H1 (cell line): ENCODE measurements around the gene ARID5B. TPM values are rescaled to one million over a fixed set of nuclear protein-coding genes. Genes with fewer than 3 reads are reported as not detected.

Source experiments
- CBX8 ChIP-seq: fragments of 300-800, 300-1000 bp; sonication (generic); IDR thresholded peaks from 2 replicates; pipeline ENCODE4 v1.7.1; 2016; ENCODE audit warnings: low read depth, low read length, borderline replicate concordance
- CHD7 ChIP-seq: fragments of 300-600 bp; sonication (generic); IDR thresholded peaks from 2 replicates; pipeline ENCODE4 v1.7.1; 2012; ENCODE audit warnings: low read length, moderate library complexity, mild to moderate bottlenecking, inconsistent platforms; ENCODE audit not compliant: insufficient replicate concordance
- CTCF ChIP-seq, 3 experiments: IDR thresholded peaks; 1 replicate in 2 of 3; 2 replicates in 1 of 3; pipeline versions ENCODE4 v1.5.1 to v1.6.1; 2011; ENCODE audit warnings: low read length in 3 of 3, mild to moderate bottlenecking in 3 of 3, inconsistent platforms in 2 of 3, low read depth in 1 of 3, moderate library complexity in 1 of 3; ENCODE audit not compliant: insufficient read depth in 1 of 3; ENCODE audit errors: control extremely low read depth in 1 of 3
- HDAC6 ChIP-seq: IDR thresholded peaks from one replicate; pipeline ENCODE4 v1.7.1; 2012; ENCODE audit warnings: low read depth, mild to moderate bottlenecking, inconsistent platforms, low read length, moderate library complexity
- SIRT6 ChIP-seq: IDR thresholded peaks from one replicate; pipeline ENCODE4 v1.7.1; 2012; ENCODE audit warnings: low read length, inconsistent platforms
- SUZ12 ChIP-seq: fragments of 200-600 bp; sonication (generic); IDR thresholded peaks from 2 replicates; pipeline ENCODE4 v1.6.1; 2012; ENCODE audit warnings: mild to moderate bottlenecking, inconsistent platforms, low read length, moderate library complexity, mixed read lengths
- ZNF274 ChIP-seq: IDR thresholded peaks from 2 replicates; pipeline ENCODE4 v1.7.0; 2012; ENCODE audit warnings: low read length, borderline replicate concordance; ENCODE audit errors: extremely low read depth
- polyA plus RNA-seq, 7 experiments: library from polyadenylated mRNA; depleted of rRNA in 3 of 7; stranded (reverse) in 5 of 7; unstranded in 2 of 7; fragments of >200 nt in 5 of 7; fragments of 200-250 nt in 2 of 7; gene quantifications; 1 replicate in 5 of 7; 2 replicates in 1 of 7; 4 replicates in 1 of 7; pipeline versions ENCODE4 v1.2.1 to v1.2.3, GENCODE V29; 2011 to 2013; ENCODE audit warnings: missing spikeins in 2 of 7, mixed read lengths in 2 of 7
- total RNA-seq: library from RNA; stranded (reverse); fragmentation: NEBNext Ultra II Directional; extraction: Animal tissue kit (Norgen Biotek cat#: 25700); gene quantifications from 2 replicates; pipeline ENCODE4 v1.2.1, GENCODE V29; 2021
- TF ChIP-seq, protein P1 (sequence below): IDR thresholded peaks from 2 replicates; pipeline ENCODE4 v1.6.1; 2011; ENCODE audit warnings: low read depth, mild to moderate bottlenecking, low read length; ENCODE audit not compliant: insufficient read depth

ARID5B gene
- total and polyA plus RNA-seq, 2 of the 8 experiments (the other 6 are each of a cell fraction or from before 2014, with no cell fraction given), result 0.21 to 1.1 TPM

GRCh38 chr10:62075912-62076311 is 174.4 kb downstream of the ARID5B start (continued):
- no peak for TF ChIP-seq CHD7
- TF ChIP-seq CBX8, result no peak
- TF ChIP-seq, protein P1, sequence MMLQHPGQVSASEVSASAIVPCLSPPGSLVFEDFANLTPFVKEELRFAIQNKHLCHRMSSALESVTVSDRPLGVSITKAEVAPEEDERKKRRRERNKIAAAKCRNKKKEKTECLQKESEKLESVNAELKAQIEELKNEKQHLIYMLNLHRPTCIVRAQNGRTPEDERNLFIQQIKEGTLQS, result no peak
- no peak for TF ChIP-seq HDAC6
- TF ChIP-seq SIRT6, result no peak
- TF ChIP-seq ZNF274, result no peak
- no peak for TF ChIP-seq CTCF (IDR thresholded peaks at IDR 0.05; ENCODE audit: control extremely low read depth in 1 of 3, insufficient read depth in 1 of 3, low read depth in 1 of 3, low read length in 3 of 3)
- TF ChIP-seq SUZ12, result no peak
